SJCRH30 (cell line): ENCODE data around the gene NEUROG1. TPM values are rescaled to one million over a fixed set of nuclear protein-coding genes. Genes with fewer than 3 reads are reported as not detected.
A peak's percentile ranks its signal among the peaks of the same experiment; 100 is the strongest.

ENCODE experiments used
- DNase-seq, 2 experiments: peaks; one replicate each; pipeline ENCODE4 v3.0.0-alpha.2; 2015 to 2020
- H3K27ac ChIP-seq: fragments of 250-450 bp; sonication (Bioruptor Pico); 2 replicates; pipeline ENCODE4 v1.5.1; 2020; ENCODE audit warnings: mild to moderate bottlenecking, moderate library complexity
- H3K27me3 ChIP-seq: fragments of 250-450 bp; sonication (Bioruptor Pico); 2 replicates; pipeline ENCODE4 v1.5.1; 2020; ENCODE audit warnings: mild to moderate bottlenecking, moderate library complexity
- H3K36me3 ChIP-seq: fragments of 250-450 bp; sonication (Bioruptor Pico); 2 replicates; pipeline ENCODE4 v1.5.1; 2020; ENCODE audit warnings: mild to moderate bottlenecking, moderate library complexity
- H3K4me1 ChIP-seq: fragments of 250-450 bp; sonication (Bioruptor Pico); 2 replicates; pipeline ENCODE4 v1.5.1; 2020; ENCODE audit warnings: mild to moderate bottlenecking, moderate library complexity
- H3K4me3 ChIP-seq: fragments of 250-450 bp; sonication (Bioruptor Pico); 2 replicates; pipeline ENCODE4 v1.5.1; 2020; ENCODE audit warnings: mild to moderate bottlenecking, moderate library complexity
- H3K9me3 ChIP-seq: fragments of 250-450 bp; sonication (Bioruptor Pico); replicated peaks from 2 replicates; pipeline ENCODE4 v1.5.1; 2020; ENCODE audit warnings: mild to moderate bottlenecking, moderate library complexity
- total RNA-seq: library from RNA; depleted of rRNA; stranded (reverse); fragments of >200 nt; shearing (Covaris generic); gene quantifications from 2 replicates; pipeline ENCODE4 v1.2.3, GENCODE V29; 2014; rRNA removed

Gene NEUROG1
- total RNA-seq, 1 experiment from 2014 or later = not detected

DNA sequence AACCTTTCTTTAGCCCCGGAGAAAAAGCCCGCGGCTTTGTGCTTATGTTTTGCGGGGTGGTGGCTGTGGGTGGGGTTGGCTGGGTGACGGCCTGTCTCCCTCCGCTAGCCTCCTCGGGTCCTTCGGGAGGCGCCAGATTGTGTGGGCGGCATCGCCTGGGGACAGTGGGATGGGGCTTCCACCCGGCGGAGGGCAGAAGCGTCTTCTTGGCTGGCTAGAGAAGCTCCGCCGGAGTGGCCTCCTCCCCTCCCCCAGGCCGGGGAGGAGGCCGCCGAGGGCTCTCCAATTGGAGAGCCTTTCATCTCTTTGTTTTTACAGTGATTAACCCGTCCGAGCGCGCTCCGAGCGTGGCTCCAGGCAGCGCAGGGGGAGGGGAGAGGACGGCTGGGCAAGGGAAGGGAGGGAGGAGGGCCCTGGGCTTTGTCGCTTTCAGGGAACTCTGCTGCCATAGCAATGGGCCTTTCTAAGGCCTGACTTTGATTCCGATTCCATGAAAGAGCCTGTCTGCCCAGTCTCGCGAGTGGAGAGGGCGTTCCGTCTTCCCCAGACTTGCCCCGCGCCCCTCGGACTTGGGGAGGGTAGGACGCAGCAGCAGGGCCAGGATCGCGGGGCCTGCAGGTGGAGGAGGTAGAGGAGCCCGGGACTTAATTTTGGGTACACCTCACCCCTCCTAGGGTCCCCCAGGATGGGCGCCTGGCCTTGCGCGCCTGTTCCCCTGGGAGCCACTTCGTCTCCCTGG, 46.9 kb downstream of the NEUROG1 start:
- H3K27ac ChIP-seq = no peak overlapping the region
- peaks cover 9% of the 10 kb centered on the region; the same call in 1 of the 2 replicates for H3K27me3 ChIP-seq
- H3K4me3 ChIP-seq = peak overlapping the region; percentile 47
- H3K9me3 ChIP-seq = no peaks in the 10 kb centered on the region
- peak; percentile 47 to 52 for DNase-seq
- H3K36me3 ChIP-seq = no peaks in the 10 kb centered on the region
- no peaks in the 10 kb centered on the region for H3K4me1 ChIP-seq

DNA sequence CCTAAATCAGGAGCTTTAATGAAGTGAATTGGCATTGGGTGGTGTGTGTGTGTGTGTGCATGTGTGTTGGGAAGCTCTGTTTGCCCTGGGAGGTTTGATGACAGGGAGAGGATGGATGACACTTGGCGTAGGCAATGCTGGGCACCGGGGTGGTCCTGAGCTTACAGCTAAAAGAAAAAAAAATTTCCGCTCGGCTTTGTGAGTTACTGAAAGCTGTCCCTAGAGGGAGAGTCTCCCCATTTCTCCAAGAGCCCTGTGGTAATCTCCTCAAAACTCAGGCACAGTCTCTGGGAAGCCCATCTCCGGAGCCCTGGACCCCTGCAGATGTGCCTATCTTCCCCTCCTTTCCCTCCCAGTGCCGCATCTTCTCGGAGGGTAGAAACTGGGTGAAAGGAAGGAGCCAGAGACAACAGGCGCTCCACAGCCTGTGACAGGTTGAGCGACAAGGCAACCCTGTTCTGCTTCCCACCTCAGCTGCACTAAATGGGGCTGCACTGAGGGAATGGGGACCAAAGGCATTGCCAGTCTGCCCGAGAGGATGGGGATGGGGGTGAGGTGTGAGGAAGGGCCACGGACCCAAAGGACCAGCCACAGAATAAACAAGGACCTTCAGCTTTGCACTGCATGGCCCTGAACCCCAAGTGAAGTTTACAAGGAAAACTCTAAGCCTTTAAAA, 47.8 kb downstream of the NEUROG1 start:
- Histone ChIP-seq H3K4me1 (no peaks in the 10 kb centered on the region), H3K4me3 (no peak overlapping the region), H3K27ac (no peak overlapping the region), H3K27me3 (peaks cover 13% of the 10 kb centered on the region; the same call in 1 of the 2 replicates), H3K9me3 (no peaks in the 10 kb centered on the region), H3K36me3 (no peaks in the 10 kb centered on the region)
- no peak for DNase-seq

DNA sequence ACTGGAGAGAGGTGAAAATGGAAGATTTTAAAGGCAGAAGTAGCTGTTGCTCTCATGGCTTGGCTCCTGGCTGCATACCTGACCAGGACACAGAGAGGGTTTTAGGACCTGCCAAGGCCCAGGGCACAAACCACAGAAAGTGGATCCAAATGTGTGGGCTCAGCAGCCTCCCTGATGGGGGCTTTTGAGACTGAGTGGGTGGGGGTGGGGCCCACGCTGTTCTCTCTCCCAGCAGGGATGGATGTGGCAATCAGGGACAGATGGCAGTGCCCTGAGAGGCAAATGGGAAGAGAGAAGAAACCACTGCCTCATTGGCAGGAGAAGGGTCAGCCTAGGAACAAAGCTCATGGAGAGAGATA, 48.7 kb downstream of the NEUROG1 start:
- no peak overlapping the region for H3K4me3 ChIP-seq
- H3K36me3 ChIP-seq = no peaks in the 10 kb centered on the region
- H3K27ac ChIP-seq = no peak overlapping the region
- DNase-seq = no peak
- H3K4me1 ChIP-seq = no peaks in the 10 kb centered on the region
- H3K9me3 ChIP-seq = no peaks in the 10 kb centered on the region
- H3K27me3 ChIP-seq = peaks cover 16% of the 10 kb centered on the region; the same call in 1 of the 2 replicates

DNA sequence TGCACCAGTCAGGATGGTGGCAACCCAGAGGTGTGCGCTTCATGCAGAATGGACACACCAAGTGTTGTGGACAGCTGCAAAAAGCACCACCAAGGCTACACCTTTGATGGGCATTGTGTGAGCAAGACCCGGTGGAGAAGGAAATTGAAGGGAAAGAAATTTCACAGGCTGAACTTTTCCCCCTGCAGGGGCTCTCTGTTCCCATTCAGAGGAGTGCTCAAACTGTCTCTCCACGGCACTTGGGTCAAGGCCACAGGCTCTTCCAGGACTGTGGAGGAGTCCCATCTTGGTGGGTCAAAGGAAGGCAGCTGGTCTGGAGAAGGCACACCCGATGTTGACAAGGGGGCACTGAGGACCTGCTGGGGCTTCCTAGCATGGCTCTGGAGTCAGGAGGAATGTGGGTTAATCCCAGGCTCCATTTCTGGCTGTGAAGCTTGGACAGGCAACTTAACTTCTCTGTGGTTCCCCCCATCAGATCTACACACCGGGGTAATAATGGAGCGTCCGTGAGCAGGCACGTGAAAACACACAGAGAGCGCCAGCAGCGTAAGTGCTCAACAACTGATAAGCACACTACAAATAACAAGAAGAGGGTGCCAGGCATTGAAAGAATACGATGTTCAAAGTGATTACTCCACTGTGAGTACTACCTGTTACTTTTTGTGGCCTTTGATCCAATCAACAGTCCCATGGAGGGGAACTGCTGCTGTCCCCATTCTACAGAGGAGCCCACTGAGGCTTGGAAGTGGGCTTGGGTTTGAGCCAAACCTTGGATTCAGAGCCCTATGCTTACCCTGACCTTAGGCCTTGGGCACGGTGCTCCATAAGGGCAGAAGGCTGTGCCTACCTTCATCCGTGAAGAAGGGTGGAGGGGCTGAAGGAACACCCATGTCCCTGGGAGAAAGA, 49.4 kb downstream of the NEUROG1 start:
- Histone ChIP-seq H3K36me3 (no peaks in the 10 kb centered on the region), H3K4me1 (no peaks in the 10 kb centered on the region), H3K9me3 (no peaks in the 10 kb centered on the region), H3K27ac (no peak overlapping the region), H3K4me3 (no peak overlapping the region), H3K27me3 (peaks cover 16% of the 10 kb centered on the region; the same call in 1 of the 2 replicates)
- DNase-seq = no peak

DNA sequence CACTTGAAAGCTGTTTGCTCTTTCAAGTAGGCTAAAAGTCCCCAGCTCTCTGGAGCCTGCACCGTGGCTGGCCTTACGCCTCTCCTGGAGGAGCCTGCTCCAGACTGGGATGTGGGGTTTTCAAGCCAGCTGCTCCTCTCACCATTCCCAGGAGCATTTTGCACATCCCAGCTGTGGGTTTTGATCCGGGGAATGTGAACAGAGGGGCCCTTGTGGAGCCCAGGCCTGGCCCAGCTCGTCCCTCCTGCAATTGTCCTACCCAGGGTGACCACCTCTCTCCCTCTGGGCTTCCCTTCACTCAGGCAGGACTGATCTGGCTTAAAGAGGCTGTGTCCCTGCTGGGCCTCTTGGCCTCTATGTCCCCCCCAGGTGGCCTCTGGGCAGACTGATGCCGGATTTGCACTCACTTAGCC, 51.1 kb downstream of the NEUROG1 start:
- peaks cover 19% of the 10 kb centered on the region; the same call in 1 of the 2 replicates for H3K27me3 ChIP-seq
- no peaks in the 10 kb centered on the region for H3K4me1 ChIP-seq
- no peak for DNase-seq
- H3K36me3 ChIP-seq = no peaks in the 10 kb centered on the region
- no peak overlapping the region for H3K4me3 ChIP-seq
- no peaks in the 10 kb centered on the region for H3K9me3 ChIP-seq
- H3K27ac ChIP-seq = no peak overlapping the region

Other genes starting within 250 kb of the NEUROG1 start
- 243 and 248 TPM in 2 replicates for gene MACROH2A1, start 136.7 kb downstream of the NEUROG1 start, total RNA-seq
- not detected in 2 replicates for gene DCANP1, start 88.6 kb downstream of the NEUROG1 start, total RNA-seq
- gene TIFAB, start 83.6 kb downstream of the NEUROG1 start, total RNA-seq = not detected in 2 replicates
- not detected in 2 replicates for gene CXCL14, start 43.0 kb upstream of the NEUROG1 start, total RNA-seq